DOHH2 (cell line): Measurements from ENCODE around the gene PTPRZ1.

ENCODE experiments used
- EZH2phosphoT487 ChIP-seq: fragments of 200-600 bp; sonication (generic); IDR thresholded peaks from 2 replicates; pipeline ENCODE4 v1.6.1; 2017; ENCODE audit warnings: borderline replicate concordance, mild to moderate bottlenecking, antibody characterized with exemption, low read length, moderate library complexity, mixed read lengths
- TF ChIP-seq, protein P1 (sequence below): fragments of 200-600 bp; sonication (generic); IDR thresholded peaks from one replicate; pipeline ENCODE4 v1.5.1; 2014; ENCODE audit warnings: antibody characterized with exemption, mild to moderate bottlenecking, low read depth, low read length; ENCODE audit not compliant: poor library complexity, severe bottlenecking

DNA sequence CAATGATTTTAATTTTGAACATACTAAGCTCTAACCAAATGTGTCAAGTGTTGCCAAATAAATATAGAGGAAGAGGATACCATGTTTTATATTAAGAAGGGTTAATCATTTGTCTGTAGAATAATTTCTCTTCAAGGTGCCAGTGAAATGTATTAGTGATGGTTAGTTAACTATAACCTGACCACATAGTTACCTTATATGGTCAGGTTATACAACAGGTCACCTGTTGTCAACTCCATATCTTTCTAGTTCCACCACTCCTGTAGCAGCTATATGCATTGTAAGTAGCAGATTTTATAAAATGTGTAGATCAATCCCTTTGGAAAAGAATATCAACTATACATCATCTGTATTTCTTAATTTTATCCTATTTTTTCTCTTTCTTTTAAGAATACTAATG is 35.1 kb downstream of the PTPRZ1 start:
- TF ChIP-seq EZH2phosphoT487 = no peak
- TF ChIP-seq, protein P1, sequence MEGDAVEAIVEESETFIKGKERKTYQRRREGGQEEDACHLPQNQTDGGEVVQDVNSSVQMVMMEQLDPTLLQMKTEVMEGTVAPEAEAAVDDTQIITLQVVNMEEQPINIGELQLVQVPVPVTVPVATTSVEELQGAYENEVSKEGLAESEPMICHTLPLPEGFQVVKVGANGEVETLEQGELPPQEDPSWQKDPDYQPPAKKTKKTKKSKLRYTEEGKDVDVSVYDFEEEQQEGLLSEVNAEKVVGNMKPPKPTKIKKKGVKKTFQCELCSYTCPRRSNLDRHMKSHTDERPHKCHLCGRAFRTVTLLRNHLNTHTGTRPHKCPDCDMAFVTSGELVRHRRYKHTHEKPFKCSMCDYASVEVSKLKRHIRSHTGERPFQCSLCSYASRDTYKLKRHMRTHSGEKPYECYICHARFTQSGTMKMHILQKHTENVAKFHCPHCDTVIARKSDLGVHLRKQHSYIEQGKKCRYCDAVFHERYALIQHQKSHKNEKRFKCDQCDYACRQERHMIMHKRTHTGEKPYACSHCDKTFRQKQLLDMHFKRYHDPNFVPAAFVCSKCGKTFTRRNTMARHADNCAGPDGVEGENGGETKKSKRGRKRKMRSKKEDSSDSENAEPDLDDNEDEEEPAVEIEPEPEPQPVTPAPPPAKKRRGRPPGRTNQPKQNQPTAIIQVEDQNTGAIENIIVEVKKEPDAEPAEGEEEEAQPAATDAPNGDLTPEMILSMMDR = no peak
